ENCODE measurements around the gene CEP350. TPM values are rescaled to one million over a fixed set of nuclear protein-coding genes. Genes with fewer than 3 reads are reported as not detected.

Gene CEP350
- total and polyA plus RNA-seq, 2 of the 4 experiments (the other 2 are of a cell fraction), result 5.0 to 36.4 TPM

DNA sequence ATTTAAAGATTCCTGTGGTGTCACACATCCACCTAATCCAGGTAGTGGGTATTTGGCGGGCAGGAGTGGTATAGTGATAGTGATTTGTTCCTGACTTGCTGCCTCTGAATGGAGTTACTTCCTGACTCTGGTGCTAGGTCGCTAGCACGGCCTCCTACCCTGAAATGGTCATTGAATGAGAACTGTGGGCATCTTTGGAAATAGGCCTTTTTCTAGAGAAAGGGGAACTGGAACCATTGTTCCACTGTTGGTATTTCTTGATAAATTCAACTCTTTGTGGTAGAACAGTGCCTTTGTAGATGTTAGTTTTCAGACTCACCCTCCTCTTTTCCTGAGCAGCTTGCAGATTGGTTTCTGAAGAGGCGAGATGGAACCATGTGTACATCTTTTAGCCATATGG lies 201.6 kb downstream of the CEP350 start:
- intact Hi-C loops (cut with micrococcal nuclease) (loop anchor here (1.0 to 10.0 kb wide), 5 partner anchors 43 to 451 kb away; partner anchors contain the start of gene TOR1AIP1), in situ Hi-C loops (cut with MboI; ENCODE audit: low sequenced_read_pairs) (loop anchor here (5.0 to 25.0 kb wide), 2 partner anchors 64 to 444 kb away; no protein-coding TSS in a partner anchor), dilution Hi-C loops (cut with HindIII; ENCODE audit: low sequenced_read_pairs, unreplicated experiment) (loop anchor here (25.0 kb wide), 1 partner anchor 119 kb away; no protein-coding TSS in a partner anchor)
- H2BK20ac ChIP-seq (ENCODE audit: low read depth, low read length), result peak overlapping the region; percentile 55; the same call in 1 of the 2 replicates
- H3K23ac ChIP-seq (ENCODE audit: low read depth, low read length), result peak overlapping the region; percentile 88
- peaks cover 40% of the 10 kb centered on the region for H3K9me1 ChIP-seq (ENCODE audit: insufficient read depth, low read length)
- peaks cover 64% of the 10 kb centered on the region for H4K20me1 ChIP-seq (ENCODE audit: insufficient read depth, low read length)
- peak overlapping the region; percentile 99 for H3K27ac ChIP-seq (ENCODE audit: insufficient read depth, low read length)
- peak overlapping the region; percentile 92; the same call in 1 of the 2 replicates for H2AK5ac ChIP-seq (ENCODE audit: low read depth, low read length)
- no TSS peak for BruUV-seq (replicated peaks)
- peak overlapping the region; percentile 94 for H3K4me3 ChIP-seq (ENCODE audit: insufficient read depth, low read depth, low read length)
- H3K4me2 ChIP-seq (ENCODE audit: low read depth, low read length), result peak overlapping the region; percentile 96
- H2AFZ ChIP-seq (replicated peaks; ENCODE audit: low read length, poor library complexity), result no peak overlapping the region
- ChIA-PET CTCF (no interaction called here), POLR2A (ENCODE audit: unreplicated experiment) (interaction anchor here (0.6 kb wide), 1 partner anchor 113 kb away, joined by 3 read pairs; no protein-coding TSS in a partner anchor)
- no peaks in the 10 kb centered on the region for H3K27me3 ChIP-seq (ENCODE audit: control insufficient read depth, insufficient read depth, low read length)
- peaks cover 26% of the 10 kb centered on the region for H3K4me1 ChIP-seq (ENCODE audit: control insufficient read depth, insufficient read depth, low read length)
- H3K18ac ChIP-seq (ENCODE audit: low read depth, low read length), result peak overlapping the region; percentile 87
- peaks cover 22 to 79% of the 10 kb centered on the region in 2 experiments for H3K79me1 ChIP-seq (ENCODE audit: low read depth in 1 of 2, low read length in 2 of 2)
- DNase-seq (no peak), ATAC-seq (ENCODE audit: low read depth) (no peak)
- no peaks in the 10 kb centered on the region for H3K9me3 ChIP-seq (ENCODE audit: control insufficient read depth, insufficient read depth, low read length)
- peak overlapping the region; percentile 82; the same call in 1 of the 2 replicates for H2BK120ac ChIP-seq (ENCODE audit: low read depth, low read length)
- peak overlapping the region; percentile 85 for H3K14ac ChIP-seq (replicated peaks; ENCODE audit: low read depth, low read length)
- H4K91ac ChIP-seq (ENCODE audit: insufficient read depth, low read depth, low read length), result peak overlapping the region; percentile 78; the same call in 1 of the 2 replicates
- H2BK5ac ChIP-seq (ENCODE audit: low read depth, low read length, poor library complexity, severe bottlenecking), result peak overlapping the region; percentile 92
- H3K4ac ChIP-seq (ENCODE audit: low read depth, low read length), result peak overlapping the region; percentile 94
- peak overlapping the region; percentile 37 to 68; a peak in 3 of 4 replicates for H4K8ac ChIP-seq (ENCODE audit: low read depth in 2 of 2, low read length in 2 of 2)
- no peak for TF ChIP-seq MAZ (IDR thresholded peaks at IDR 0.05; ENCODE audit: borderline replicate concordance, low read depth, low read length)
- no peak; the same call in 1 of the 2 replicates for TF ChIP-seq MXI1 (IDR thresholded peaks at IDR 0.05; ENCODE audit: borderline replicate concordance, low read depth, low read length)
- TF ChIP-seq RCOR1 (IDR thresholded peaks at IDR 0.05; ENCODE audit: insufficient replicate concordance, low read length), result no peak
- no peak for TF ChIP-seq CEBPB (IDR thresholded peaks at IDR 0.05; ENCODE audit: low read depth, low read length)
- TF ChIP-seq, protein P1, sequence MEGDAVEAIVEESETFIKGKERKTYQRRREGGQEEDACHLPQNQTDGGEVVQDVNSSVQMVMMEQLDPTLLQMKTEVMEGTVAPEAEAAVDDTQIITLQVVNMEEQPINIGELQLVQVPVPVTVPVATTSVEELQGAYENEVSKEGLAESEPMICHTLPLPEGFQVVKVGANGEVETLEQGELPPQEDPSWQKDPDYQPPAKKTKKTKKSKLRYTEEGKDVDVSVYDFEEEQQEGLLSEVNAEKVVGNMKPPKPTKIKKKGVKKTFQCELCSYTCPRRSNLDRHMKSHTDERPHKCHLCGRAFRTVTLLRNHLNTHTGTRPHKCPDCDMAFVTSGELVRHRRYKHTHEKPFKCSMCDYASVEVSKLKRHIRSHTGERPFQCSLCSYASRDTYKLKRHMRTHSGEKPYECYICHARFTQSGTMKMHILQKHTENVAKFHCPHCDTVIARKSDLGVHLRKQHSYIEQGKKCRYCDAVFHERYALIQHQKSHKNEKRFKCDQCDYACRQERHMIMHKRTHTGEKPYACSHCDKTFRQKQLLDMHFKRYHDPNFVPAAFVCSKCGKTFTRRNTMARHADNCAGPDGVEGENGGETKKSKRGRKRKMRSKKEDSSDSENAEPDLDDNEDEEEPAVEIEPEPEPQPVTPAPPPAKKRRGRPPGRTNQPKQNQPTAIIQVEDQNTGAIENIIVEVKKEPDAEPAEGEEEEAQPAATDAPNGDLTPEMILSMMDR (conservative IDR thresholded peaks at IDR 0.05; ENCODE audit: low read depth, low read length), result no peak
- TF ChIP-seq FOS (IDR thresholded peaks at IDR 0.05; ENCODE audit: low read depth, low read length), result no peak
- TF ChIP-seq SMC3 (IDR thresholded peaks at IDR 0.05; ENCODE audit: low read depth, low read length), result no peak
- TF ChIP-seq NFE2L2 (IDR thresholded peaks at IDR 0.05; ENCODE audit: low read depth, low read length), result no peak
- no peak for TF ChIP-seq POLR2A (IDR thresholded peaks at IDR 0.05; ENCODE audit: low read depth, low read length)
- no peak for TF ChIP-seq RFX5 (IDR thresholded peaks at IDR 0.05; ENCODE audit: low read depth, low read length)
- TF ChIP-seq BHLHE40 (IDR thresholded peaks at IDR 0.05; ENCODE audit: low read depth, low read length), result no peak
- TF ChIP-seq MAFK (IDR thresholded peaks at IDR 0.05; ENCODE audit: low read depth, low read length), result no peak
- no peak for TF ChIP-seq CHD1 (IDR thresholded peaks at IDR 0.05; ENCODE audit: low read depth, low read length)
- no peak for TF ChIP-seq RAD21 (IDR thresholded peaks at IDR 0.05; ENCODE audit: low read length)
- TF ChIP-seq, protein P2, sequence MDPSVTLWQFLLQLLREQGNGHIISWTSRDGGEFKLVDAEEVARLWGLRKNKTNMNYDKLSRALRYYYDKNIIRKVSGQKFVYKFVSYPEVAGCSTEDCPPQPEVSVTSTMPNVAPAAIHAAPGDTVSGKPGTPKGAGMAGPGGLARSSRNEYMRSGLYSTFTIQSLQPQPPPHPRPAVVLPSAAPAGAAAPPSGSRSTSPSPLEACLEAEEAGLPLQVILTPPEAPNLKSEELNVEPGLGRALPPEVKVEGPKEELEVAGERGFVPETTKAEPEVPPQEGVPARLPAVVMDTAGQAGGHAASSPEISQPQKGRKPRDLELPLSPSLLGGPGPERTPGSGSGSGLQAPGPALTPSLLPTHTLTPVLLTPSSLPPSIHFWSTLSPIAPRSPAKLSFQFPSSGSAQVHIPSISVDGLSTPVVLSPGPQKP (IDR thresholded peaks at IDR 0.05; ENCODE audit: borderline replicate concordance, low read depth, low read length), result no peak
- 89% methylated on average over 3 of the region's 4 CpGs; no CpG with 5 or more reads in 1 of the 2 experiments for WGBS, 2 experiments (ENCODE audit: extremely low coverage in 2 of 2, insufficient read length in 1 of 2)
- H2BK15ac ChIP-seq (ENCODE audit: low read depth, low read length), result peak overlapping the region; percentile 71; the same call in 1 of the 3 replicates
- H3K56ac ChIP-seq (ENCODE audit: extremely low read depth, insufficient read depth, low read length), result peak overlapping the region; percentile 66
- H3K36me3 ChIP-seq (ENCODE audit: control insufficient read depth, insufficient read depth, low read length), result peaks cover 35% of the 10 kb centered on the region
- H3K9ac ChIP-seq (ENCODE audit: low read depth, low read length), result peak overlapping the region; percentile 99
- H4K5ac ChIP-seq (ENCODE audit: low read depth, low read length), result peak overlapping the region; percentile 1; the same call in 1 of the 2 replicates
- H2AK9ac ChIP-seq (replicated peaks; ENCODE audit: low read depth, low read length, poor library complexity), result peak overlapping the region; percentile 77
